ENCODE measurements around the gene CERK. TPM values are rescaled to one million over a fixed set of nuclear protein-coding genes. Genes with fewer than 3 reads are reported as not detected.

The CERK gene
- total and polyA plus RNA-seq, 2 of the 8 experiments (the other 6 are each of a cell fraction or from before 2014, with no cell fraction given) = 26.6 to 59.0 TPM

GRCh38 chr22:46652847-46653331 lies 85.2 kb downstream of the CERK start:
- CTCF ChIA-PET (ENCODE audit: partially characterized antibody) = interaction anchor here (0.6 to 2.8 kb wide), 6 partner anchors 12 to 449 kb away, joined by 3 to 12 read pairs (median 3); no protein-coding TSS in a partner anchor
- TF ChIP-seq CHD2 (IDR thresholded peaks at IDR 0.05; ENCODE audit: low read length) = no peak

More at GRCh38 chr22:46652847-46653331, 85.2 kb downstream of the CERK start:
- Histone ChIP-seq H3K9me3 (ENCODE audit: insufficient read depth in 2 of 2, low read depth in 1 of 2, low read length in 1 of 2) (no peaks in the 10 kb centered on the region), H3K27me3 (replicated peaks in 1 of 4; ENCODE audit: control insufficient read depth in 3 of 4, extremely low read depth in 1 of 4, insufficient read depth in 3 of 4, low read length in 3 of 4) (no peaks in the 10 kb centered on the region), H3K36me3 (ENCODE audit: control insufficient read depth in 2 of 4, insufficient read depth in 4 of 4, low read length in 3 of 4) (no peaks in the 10 kb centered on the region), H2BK12ac (ENCODE audit: low read depth, low read length) (peak overlapping the region; percentile 50; the same call in 1 of the 2 replicates), H2BK120ac (replicated peaks; ENCODE audit: low read depth, low read length) (no peak overlapping the region), H3K4ac (replicated peaks; ENCODE audit: insufficient read length, low read depth, low read length) (no peak overlapping the region), H3K18ac (ENCODE audit: extremely low read depth, low read length) (no peak overlapping the region), H4K20me1 (replicated peaks in 1 of 2; ENCODE audit: control insufficient read depth in 1 of 2, insufficient read depth in 2 of 2, low read length in 2 of 2) (peaks cover 0 to 4% of the 10 kb centered on the region in 2 experiments), H2BK5ac (ENCODE audit: low read depth, low read length) (no peak overlapping the region), H3K4me2 (ENCODE audit: insufficient read depth in 1 of 2, low read depth in 2 of 2, low read length in 2 of 2) (no peak overlapping the region), H3K27ac (ENCODE audit: low read depth, low read length) (no peak overlapping the region), H3K79me2 (ENCODE audit: control insufficient read depth in 1 of 2, insufficient read depth in 2 of 2, low read length in 2 of 2) (no peaks in the 10 kb centered on the region), H3K9ac (replicated peaks in 1 of 4; ENCODE audit: extremely low read depth in 1 of 4, low read depth in 3 of 4, low read length in 3 of 4) (no peak overlapping the region), H2BK20ac (ENCODE audit: low read length) (no peak overlapping the region), H3K4me3 (ENCODE audit: extremely low read depth in 1 of 4, insufficient read depth in 2 of 4, low read depth in 3 of 4, low read length in 4 of 4) (no peak overlapping the region), H4K5ac (ENCODE audit: insufficient read length, low read depth, low read length) (no peak overlapping the region), H2AK5ac (ENCODE audit: low read depth, low read length) (0 out of 2 replicates have a peak overlapping the region, but pooled peaks have one; percentile 15), H3K23me2 (ENCODE audit: low read depth, low read length) (peaks cover 8% of the 10 kb centered on the region; the same call in 1 of the 2 replicates), H3K56ac (replicated peaks; ENCODE audit: insufficient read length, low read depth, low read length) (no peak overlapping the region), H2BK15ac (ENCODE audit: low read length) (0 out of 2 replicates have a peak overlapping the region, but pooled peaks have one; percentile 46), H3K14ac (ENCODE audit: insufficient read length) (no peak overlapping the region), H4K8ac (ENCODE audit: extremely low read depth, insufficient read depth, low read length) (peak overlapping the region; percentile 18; the same call in 1 of the 2 replicates), H3K23ac (ENCODE audit: insufficient read length) (no peak overlapping the region), H4K91ac (replicated peaks; ENCODE audit: insufficient read length, low read length) (no peak overlapping the region), H3K4me1 (replicated peaks in 1 of 4; ENCODE audit: control insufficient read depth in 3 of 4, insufficient read depth in 4 of 4, low read length in 3 of 4) (peaks cover 0 to 4% (median 1%) of the 10 kb centered on the region in 4 experiments; a peak in 2 of 7 replicates), H3K79me1 (ENCODE audit: low read depth, low read length) (peaks cover 5% of the 10 kb centered on the region; the same call in 1 of the 2 replicates), H2AFZ (ENCODE audit: low read length) (no peak overlapping the region)
- no peak for DNase-seq (ENCODE audit: low read depth in 1 of 2, low spot score in 2 of 2)
- WGBS, 2 experiments (ENCODE audit: extremely low coverage in 1 of 2, insufficient coverage in 1 of 2, insufficient read length in 1 of 2, insufficient replicate concordance in 2 of 2, low coverage in 1 of 2, low lambda C conversion rate in 2 of 2, missing lambda C conversion rate in 1 of 2) = 89% methylated on average over 18 of the region's 23 CpGs; no CpG with 5 or more reads in 1 of the 2 experiments
- FAIRE-seq = no peak
- POLR2A ChIA-PET (ENCODE audit: partially characterized antibody) = interaction anchor here (1.1 to 1.5 kb wide), 2 partner anchors 12 to 15 kb away, joined by 3 to 4 read pairs; no protein-coding TSS in a partner anchor

Data from H1 (cell line).